Astrocyte of the cerebellum (primary cell): ENCODE measurements around the gene COL12A1.

Experiments
- DNase-seq: peaks from one replicate; pipeline ENCODE4 v3.0.0-alpha.2; 2011; ENCODE audit warnings: low read depth
- H3K4me3 ChIP-seq: 2 replicates; pipeline ENCODE4 v1.5.1; 2011; ENCODE audit warnings: mild to moderate bottlenecking, low read depth, low read length, moderate library complexity
- in situ Hi-C: cut with HindIII; loops from 2 replicates; pipeline ENCODE4 v1.10.0; 2017; ENCODE audit warnings: low sequenced_read_pairs
- TF ChIP-seq, protein P1 (sequence below): IDR thresholded peaks from 2 replicates; pipeline ENCODE4 v1.5.1; 2012; ENCODE audit warnings: low read length, low read depth, moderate library complexity, mild to moderate bottlenecking; ENCODE audit errors: missing control alignments

Gene COL12A1

DNA sequence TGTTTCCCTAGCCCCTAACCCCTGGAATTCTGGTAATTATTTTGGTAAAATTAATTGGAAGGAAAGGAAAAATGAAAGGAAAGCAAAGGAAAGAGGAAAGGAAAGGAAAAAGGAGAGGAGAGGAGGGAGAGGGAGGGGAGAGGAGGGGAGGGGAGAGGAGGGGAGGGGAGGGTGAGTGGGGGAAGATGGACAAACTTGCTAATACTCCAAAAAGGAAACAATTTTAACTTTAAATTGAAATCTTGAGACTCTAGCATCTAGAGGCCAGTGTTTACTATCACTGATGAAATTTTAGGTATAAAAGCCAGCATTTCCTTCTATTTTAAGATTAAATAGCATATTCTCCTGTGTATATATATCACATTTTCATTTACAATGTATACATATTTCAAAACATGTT is 156.5 kb downstream of the COL12A1 start:
- in situ Hi-C loops, result no loop called here

DNA sequence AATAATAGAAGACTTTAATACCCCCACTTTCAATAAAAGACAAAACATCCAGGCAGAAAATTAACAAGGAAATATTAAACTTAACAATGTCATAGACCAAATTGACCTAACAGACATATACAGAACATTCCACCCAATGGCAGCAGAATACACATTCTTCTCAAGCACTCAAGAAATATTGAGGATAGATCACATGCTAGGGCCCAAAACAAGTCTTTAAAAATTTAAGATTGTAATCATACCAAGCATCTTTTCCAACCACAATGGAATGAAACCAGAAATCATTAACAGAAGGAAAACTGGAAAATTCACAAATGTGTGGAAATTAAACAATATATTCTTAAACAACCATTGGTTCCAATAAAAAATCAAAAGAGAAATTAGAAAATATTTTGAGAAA is 161.0 kb downstream of the COL12A1 start:
- in situ Hi-C loops, result no loop called here
- TF ChIP-seq, protein P1, sequence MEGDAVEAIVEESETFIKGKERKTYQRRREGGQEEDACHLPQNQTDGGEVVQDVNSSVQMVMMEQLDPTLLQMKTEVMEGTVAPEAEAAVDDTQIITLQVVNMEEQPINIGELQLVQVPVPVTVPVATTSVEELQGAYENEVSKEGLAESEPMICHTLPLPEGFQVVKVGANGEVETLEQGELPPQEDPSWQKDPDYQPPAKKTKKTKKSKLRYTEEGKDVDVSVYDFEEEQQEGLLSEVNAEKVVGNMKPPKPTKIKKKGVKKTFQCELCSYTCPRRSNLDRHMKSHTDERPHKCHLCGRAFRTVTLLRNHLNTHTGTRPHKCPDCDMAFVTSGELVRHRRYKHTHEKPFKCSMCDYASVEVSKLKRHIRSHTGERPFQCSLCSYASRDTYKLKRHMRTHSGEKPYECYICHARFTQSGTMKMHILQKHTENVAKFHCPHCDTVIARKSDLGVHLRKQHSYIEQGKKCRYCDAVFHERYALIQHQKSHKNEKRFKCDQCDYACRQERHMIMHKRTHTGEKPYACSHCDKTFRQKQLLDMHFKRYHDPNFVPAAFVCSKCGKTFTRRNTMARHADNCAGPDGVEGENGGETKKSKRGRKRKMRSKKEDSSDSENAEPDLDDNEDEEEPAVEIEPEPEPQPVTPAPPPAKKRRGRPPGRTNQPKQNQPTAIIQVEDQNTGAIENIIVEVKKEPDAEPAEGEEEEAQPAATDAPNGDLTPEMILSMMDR, result no peak
- DNase-seq, result no peak
- H3K4me3 ChIP-seq, result no peak overlapping the region

More for the DNA sequence above, 156.5 kb downstream of the COL12A1 start:
- no peak overlapping the region for H3K4me3 ChIP-seq
- TF ChIP-seq, protein P1, result no peak
- no peak for DNase-seq

DNA sequence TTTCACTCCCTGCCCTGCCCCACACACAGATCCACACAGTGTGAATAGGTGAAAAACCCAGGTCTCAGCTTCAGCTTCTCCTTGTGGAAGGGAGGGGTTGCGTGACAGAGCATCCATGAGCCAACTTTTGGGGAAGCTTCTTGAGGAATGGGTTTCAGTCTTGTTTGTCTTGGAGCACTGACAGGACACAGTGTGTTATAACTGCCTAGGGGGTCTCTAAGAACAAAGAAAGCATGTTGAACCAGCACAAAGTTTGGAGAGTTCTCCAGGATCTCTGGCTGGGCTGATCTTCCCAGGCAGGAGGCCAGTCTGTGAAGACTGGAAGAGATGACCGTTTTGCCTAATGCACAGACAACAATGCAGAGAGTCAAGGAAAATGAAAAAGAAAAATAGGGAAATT is 164.5 kb downstream of the COL12A1 start:
- in situ Hi-C loops, result no loop called here
- H3K4me3 ChIP-seq, result no peak overlapping the region
- TF ChIP-seq, protein P1, result no peak
- peak; percentile 74 for DNase-seq
